Nephron (organoid): ENCODE data around the gene CCDC141.

Source experiments
- H3K27ac Mint-ChIP-seq, 3 experiments: 2 replicates each; pipeline ENCODE4 v1.8.0; 2020; ENCODE audit warnings: mixed read lengths in 3 of 3, mild to moderate bottlenecking in 2 of 3, moderate library complexity in 1 of 3
- H3K27me3 Mint-ChIP-seq: 2 replicates; pipeline ENCODE4 v1.8.0; 2021; ENCODE audit warnings: low read depth, mild to moderate bottlenecking, moderate library complexity, mixed read lengths
- H3K36me3 Mint-ChIP-seq: 2 replicates; pipeline ENCODE4 v1.8.0; 2020; ENCODE audit warnings: low read depth, mixed read lengths
- H3K4me1 Mint-ChIP-seq: 2 replicates; pipeline ENCODE4 v1.8.0; 2020; ENCODE audit warnings: mixed read lengths
- H3K4me3 Mint-ChIP-seq, 3 experiments: 2 replicates each; pipeline ENCODE4 v1.8.0; 2020; ENCODE audit warnings: mild to moderate bottlenecking in 3 of 3, mixed read lengths in 3 of 3, moderate library complexity in 2 of 3
- H3K9me3 Mint-ChIP-seq: 2 replicates; pipeline ENCODE4 v1.8.0; 2020; ENCODE audit warnings: mixed read lengths
- CTCF ChIP-seq, 3 experiments: fragments of 200-600 bp; sonication (generic); IDR thresholded peaks; one replicate each; pipeline ENCODE4 v1.5.0; 2021; ENCODE audit warnings: antibody characterized with exemption in 3 of 3; ENCODE audit not compliant: unreplicated experiment in 3 of 3

Gene CCDC141

GRCh38 chr2:178830451-178830850 is 219.5 kb downstream of the CCDC141 start:
- Mint-ChIP-seq H3K36me3 (peaks cover 7% of the 10 kb centered on the region), H3K27me3 (no peaks in the 10 kb centered on the region), H3K4me3 (no peak overlapping the region), H3K9me3 (peaks cover 9% of the 10 kb centered on the region), H3K4me1 (peaks cover 20% of the 10 kb centered on the region), H3K27ac (no peak overlapping the region)
- TF ChIP-seq CTCF (IDR thresholded peaks at IDR 0.05; ENCODE audit: unreplicated experiment in 3 of 3): no peak

GRCh38 chr2:178829981-178830380 is 220.0 kb downstream of the CCDC141 start:
- Mint-ChIP-seq H3K27me3 (no peaks in the 10 kb centered on the region), H3K36me3 (peaks cover 7% of the 10 kb centered on the region)

DNA sequence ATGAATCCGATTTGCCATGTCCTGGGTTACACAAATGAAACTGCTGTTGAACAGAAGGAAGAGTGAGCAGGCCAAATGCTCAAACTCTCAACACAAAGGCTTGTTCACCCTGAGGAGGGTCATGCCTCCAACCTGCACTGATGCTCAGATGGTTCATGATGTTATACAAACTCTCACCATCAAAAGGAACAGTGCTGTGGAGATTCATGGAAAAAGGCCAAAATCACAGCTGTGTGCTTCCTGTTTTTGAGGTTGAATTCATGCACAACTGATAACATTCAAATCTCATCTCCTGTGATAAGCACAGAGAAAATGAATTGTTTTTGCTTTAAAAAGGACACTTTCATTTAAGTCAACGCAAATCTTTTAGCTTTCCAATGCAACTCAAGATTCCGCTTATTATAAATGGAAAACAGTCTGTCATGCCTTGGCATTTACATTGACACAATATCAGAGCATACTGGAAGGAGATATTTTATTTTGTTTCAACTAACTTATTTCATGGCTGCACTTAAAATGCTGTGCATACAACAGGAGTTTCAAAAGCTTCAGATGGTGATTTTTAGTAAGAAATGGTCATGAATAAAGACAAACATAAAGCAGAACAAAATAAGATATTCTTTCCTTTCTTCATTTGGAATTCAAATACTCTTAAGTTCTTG is 220.5 kb downstream of the CCDC141 start:
- Mint-ChIP-seq H3K9me3 (peaks cover 9% of the 10 kb centered on the region), H3K27me3 (no peaks in the 10 kb centered on the region), H3K4me3 (no peak overlapping the region), H3K4me1 (peaks cover 20% of the 10 kb centered on the region), H3K36me3 (peaks cover 7% of the 10 kb centered on the region), H3K27ac (peak overlapping the region in 2 of 3 experiments; percentile 44 to 52)
- no peak for TF ChIP-seq CTCF (IDR thresholded peaks at IDR 0.05; ENCODE audit: unreplicated experiment in 3 of 3)

More at GRCh38 chr2:178829981-178830380, 220.0 kb downstream of the CCDC141 start:
- peaks cover 9% of the 10 kb centered on the region for H3K9me3 Mint-ChIP-seq
- peaks cover 20% of the 10 kb centered on the region for H3K4me1 Mint-ChIP-seq
- H3K4me3 Mint-ChIP-seq: no peak overlapping the region
- H3K27ac Mint-ChIP-seq: no peak overlapping the region
- TF ChIP-seq CTCF (IDR thresholded peaks at IDR 0.05; ENCODE audit: unreplicated experiment in 3 of 3): no peak

- no peak for TF ChIP-seq CTCF (IDR thresholded peaks at IDR 0.05; ENCODE audit: unreplicated experiment in 3 of 3)
- H3K9me3 Mint-ChIP-seq: peaks cover 9% of the 10 kb centered on the region
- no peaks in the 10 kb centered on the region for H3K27me3 Mint-ChIP-seq
- H3K36me3 Mint-ChIP-seq: peaks cover 7% of the 10 kb centered on the region
- H3K4me1 Mint-ChIP-seq: peaks cover 20% of the 10 kb centered on the region
- peak overlapping the region in 2 of 3 experiments; percentile 28 to 52 for H3K27ac Mint-ChIP-seq
- H3K4me3 Mint-ChIP-seq: no peak overlapping the region
Observed at GRCh38 chr2:178828486-178828881, 221.5 kb downstream of the CCDC141 start.

GRCh38 chr2:178827739-178828485 is 222.0 kb downstream of the CCDC141 start:
- Mint-ChIP-seq H3K9me3 (peaks cover 9% of the 10 kb centered on the region), H3K27ac (peak overlapping the region in 2 of 3 experiments; percentile 28 to 52), H3K4me3 (no peak overlapping the region), H3K27me3 (no peaks in the 10 kb centered on the region), H3K4me1 (peaks cover 20% of the 10 kb centered on the region), H3K36me3 (peaks cover 7% of the 10 kb centered on the region)
- TF ChIP-seq CTCF (IDR thresholded peaks at IDR 0.05; ENCODE audit: unreplicated experiment in 3 of 3): no peak
